ENCODE measurements around the gene CR1.
A peak's percentile ranks its signal among the peaks of the same experiment; 100 is the strongest.

The CR1 gene

GRCh38 chr1:207497941-207498340 lies 2.0 kb downstream of the CR1 start:
- Histone ChIP-seq H3K4me3 (ENCODE audit: low read depth, low read length) (no peak overlapping the region), H3K9me3 (ENCODE audit: severe bottlenecking) (no peaks in the 10 kb centered on the region), H3K36me3 (no peaks in the 10 kb centered on the region), H3K27me3 (ENCODE audit: insufficient read depth, low read depth, severe bottlenecking) (peaks cover 98% of the 10 kb centered on the region), H3K27ac (no peak overlapping the region)
- no peak for DNase-seq
- TF ChIP-seq CTCF (IDR thresholded peaks at IDR 0.05; ENCODE audit: low read depth, low read length) = no peak

GRCh38 chr1:207499573-207499972 lies 3.6 kb downstream of the CR1 start:
- Histone ChIP-seq H3K9me3 (ENCODE audit: severe bottlenecking) (no peaks in the 10 kb centered on the region), H3K4me3 (ENCODE audit: low read depth, low read length) (no peak overlapping the region), H3K27me3 (ENCODE audit: insufficient read depth, low read depth, severe bottlenecking) (peaks cover 98% of the 10 kb centered on the region), H3K27ac (no peak overlapping the region), H3K36me3 (no peaks in the 10 kb centered on the region)
- DNase-seq = peak; percentile 81
- TF ChIP-seq CTCF (IDR thresholded peaks at IDR 0.05; ENCODE audit: low read depth, low read length) = peak; percentile 97

- Histone ChIP-seq H3K27me3 (ENCODE audit: insufficient read depth, low read depth, severe bottlenecking) (peaks cover 98% of the 10 kb centered on the region), H3K4me3 (ENCODE audit: low read depth, low read length) (no peak overlapping the region), H3K36me3 (no peaks in the 10 kb centered on the region), H3K27ac (no peak overlapping the region), H3K9me3 (ENCODE audit: severe bottlenecking) (peaks cover 5% of the 10 kb centered on the region)
- TF ChIP-seq CTCF (IDR thresholded peaks at IDR 0.05; ENCODE audit: low read depth, low read length) = no peak
- no peak for DNase-seq
Observed at GRCh38 chr1:207500306-207500705, 4.3 kb downstream of the CR1 start.

GRCh38 chr1:207501071-207501470 lies 5.1 kb downstream of the CR1 start:
- H3K27ac ChIP-seq = no peak overlapping the region
- H3K36me3 ChIP-seq = no peaks in the 10 kb centered on the region
- peaks cover 98% of the 10 kb centered on the region for H3K27me3 ChIP-seq (ENCODE audit: insufficient read depth, low read depth, severe bottlenecking)
- TF ChIP-seq CTCF (IDR thresholded peaks at IDR 0.05; ENCODE audit: low read depth, low read length) = no peak
- DNase-seq = no peak
- H3K9me3 ChIP-seq (ENCODE audit: severe bottlenecking) = peaks cover 5% of the 10 kb centered on the region
- H3K4me3 ChIP-seq (ENCODE audit: low read depth, low read length) = no peak overlapping the region

- DNase-seq = no peak
- no peak for TF ChIP-seq CTCF (IDR thresholded peaks at IDR 0.05; ENCODE audit: low read depth, low read length)
- peaks cover 98% of the 10 kb centered on the region for H3K27me3 ChIP-seq (ENCODE audit: insufficient read depth, low read depth, severe bottlenecking)
- H3K4me3 ChIP-seq (ENCODE audit: low read depth, low read length) = no peak overlapping the region
- H3K27ac ChIP-seq = no peak overlapping the region
- H3K9me3 ChIP-seq (ENCODE audit: severe bottlenecking) = peaks cover 5% of the 10 kb centered on the region
- no peaks in the 10 kb centered on the region for H3K36me3 ChIP-seq
Observed at GRCh38 chr1:207502726-207503125, 6.8 kb downstream of the CR1 start.

GRCh38 chr1:207503950-207504349 lies 8.0 kb downstream of the CR1 start:
- peaks cover 5% of the 10 kb centered on the region for H3K9me3 ChIP-seq (ENCODE audit: severe bottlenecking)
- no peak for TF ChIP-seq CTCF (IDR thresholded peaks at IDR 0.05; ENCODE audit: low read depth, low read length)
- DNase-seq = no peak
- no peaks in the 10 kb centered on the region for H3K36me3 ChIP-seq
- H3K27me3 ChIP-seq (ENCODE audit: insufficient read depth, low read depth, severe bottlenecking) = peaks cover 100% of the 10 kb centered on the region
- no peak overlapping the region for H3K27ac ChIP-seq
- no peak overlapping the region for H3K4me3 ChIP-seq (ENCODE audit: low read depth, low read length)
